Activated T-helper 1 cell treated with anti-CD3 and anti-CD28 coated beads, Interleukin-2, amount 50 U/mL, for 16 hours (primary cell): ENCODE measurements around the gene ZMYND19.
"Not testable (repeated sequence)": the region's sequence is repeated elsewhere in the genome, so short reads cannot be mapped to it uniquely, and the experiment has no call there.

ENCODE experiments used
- DNase-seq, 2 donors: peaks; one replicate each; pipeline ENCODE4 v3.0.0-alpha.2; 2020; ENCODE audit warnings: low read depth in 1 of 2, low spot score in 1 of 2

The ZMYND19 gene

GRCh38 chr9:137589441-137590122 is 730 bp downstream of the ZMYND19 start:
- no peak for DNase-seq

- DNase-seq: no peak
Measured at GRCh38 chr9:137588891-137589290, 1.4 kb downstream of the ZMYND19 start.

GRCh38 chr9:137588311-137588710 is 2.0 kb downstream of the ZMYND19 start:
- DNase-seq: no peak

- DNase-seq: no peak
Measured at GRCh38 chr9:137586854-137587253, 3.5 kb downstream of the ZMYND19 start.

- no peak for DNase-seq
Measured at GRCh38 chr9:137583957-137584356, 6.4 kb downstream of the ZMYND19 start.

- no peak for DNase-seq
Measured at GRCh38 chr9:137583347-137583746, 7.0 kb downstream of the ZMYND19 start.

GRCh38 chr9:137582286-137582860 is 7.9 kb downstream of the ZMYND19 start:
- DNase-seq: no peak

GRCh38 chr9:137581361-137582285 is 8.7 kb downstream of the ZMYND19 start:
- no peak for DNase-seq

GRCh38 chr9:137580954-137581322 is 9.4 kb downstream of the ZMYND19 start:
- no peak for DNase-seq

- DNase-seq: no peak
Measured at GRCh38 chr9:137580209-137580953, 9.9 kb downstream of the ZMYND19 start.

GRCh38 chr9:137579259-137579604 is 11.1 kb downstream of the ZMYND19 start:
- DNase-seq: no peak

GRCh38 chr9:137578518-137579258 is 11.6 kb downstream of the ZMYND19 start, which contains the start of gene DPH7:
Gene DPH7, minus strand, starts transcription at chr9:137578925. Its CDS starts 148 bp downstream, at chr9:137578777.
- peak; percentile 94 to 95 for DNase-seq

GRCh38 chr9:137575716-137576411 is 14.4 kb downstream of the ZMYND19 start:
- no peak for DNase-seq

GRCh38 chr9:137575364-137575715 is 15.0 kb downstream of the ZMYND19 start:
- no peak for DNase-seq

- no peak for DNase-seq
Measured at GRCh38 chr9:137574192-137574591, 16.1 kb downstream of the ZMYND19 start.

GRCh38 chr9:137570566-137570965 is 19.7 kb downstream of the ZMYND19 start:
- DNase-seq: no peak

GRCh38 chr9:137569609-137570203 is 20.6 kb downstream of the ZMYND19 start:
- no peak for DNase-seq

GRCh38 chr9:137568445-137568844 is 21.9 kb downstream of the ZMYND19 start:
- DNase-seq: not testable (repeated sequence)

GRCh38 chr9:137564817-137565411 is 25.4 kb downstream of the ZMYND19 start:
- DNase-seq: no peak
